A549 (cell line): ENCODE results near the gene TFEB.

ENCODE experiments used
- BHLHE40 ChIP-seq: IDR thresholded peaks from 2 replicates; pipeline ENCODE4 v1.6.1; 2012; ENCODE audit warnings: low read depth, low read length, inconsistent platforms
- CEBPB ChIP-seq, 2 experiments: fragments of >200 bp in 1 of 2; sonication (Bioruptor Twin) in 1 of 2; formaldehyde crosslinking in 1 of 2; IDR thresholded peaks; 2 replicates each; pipeline ENCODE4 v1.6.1; 2012 to 2016
- CHD2 ChIP-seq: fragments of 150-350 bp; IDR thresholded peaks from 2 replicates; pipeline ENCODE4 v1.6.1; 2014; ENCODE audit warnings: low read length; ENCODE audit not compliant: partially characterized antibody
- ESRRA ChIP-seq: fragments of 150-350 bp; IDR thresholded peaks from 2 replicates; pipeline ENCODE4 v1.6.1; 2014; ENCODE audit warnings: mild to moderate bottlenecking, low read length, borderline replicate concordance
- JUN ChIP-seq, 2 experiments: fragments of >200 bp; sonication (Bioruptor Twin); formaldehyde crosslinking; IDR thresholded peaks; 2 replicates in 1 of 2; 3 replicates in 1 of 2; pipeline ENCODE4 v1.6.1; 2016 to 2017
- MYC ChIP-seq: IDR thresholded peaks from 2 replicates; pipeline ENCODE4 v1.6.1; 2012; ENCODE audit warnings: mild to moderate bottlenecking, inconsistent platforms, low read length, improper control_type of control experiment, borderline replicate concordance
- RFX5 ChIP-seq: fragments of 450-650 bp; IDR thresholded peaks from 2 replicates; pipeline ENCODE4 v1.7.1; 2014; ENCODE audit warnings: antibody characterized with exemption, mild to moderate bottlenecking, moderate library complexity
- TF ChIP-seq, protein P1 (sequence below): fragments of >200 bp; sonication (Bioruptor Twin); formaldehyde crosslinking; IDR thresholded peaks from 3 replicates; pipeline ENCODE4 v1.5.1; 2016
- TF ChIP-seq, protein P2 (sequence below): fragments of 250-450 bp; sonication (Bioruptor Pico); IDR thresholded peaks from 2 replicates; pipeline ENCODE4 v1.5.0; 2021; ENCODE audit warnings: mild to moderate bottlenecking, moderate library complexity, borderline replicate concordance
- TF ChIP-seq, protein P3 (sequence below): IDR thresholded peaks from 2 replicates; pipeline ENCODE4 v1.6.1; 2012; ENCODE audit warnings: low read depth, borderline replicate concordance
- TF ChIP-seq, protein P4 (sequence below): IDR thresholded peaks from 2 replicates; pipeline ENCODE4 v1.6.1; 2012

- TF ChIP-seq, protein P1, sequence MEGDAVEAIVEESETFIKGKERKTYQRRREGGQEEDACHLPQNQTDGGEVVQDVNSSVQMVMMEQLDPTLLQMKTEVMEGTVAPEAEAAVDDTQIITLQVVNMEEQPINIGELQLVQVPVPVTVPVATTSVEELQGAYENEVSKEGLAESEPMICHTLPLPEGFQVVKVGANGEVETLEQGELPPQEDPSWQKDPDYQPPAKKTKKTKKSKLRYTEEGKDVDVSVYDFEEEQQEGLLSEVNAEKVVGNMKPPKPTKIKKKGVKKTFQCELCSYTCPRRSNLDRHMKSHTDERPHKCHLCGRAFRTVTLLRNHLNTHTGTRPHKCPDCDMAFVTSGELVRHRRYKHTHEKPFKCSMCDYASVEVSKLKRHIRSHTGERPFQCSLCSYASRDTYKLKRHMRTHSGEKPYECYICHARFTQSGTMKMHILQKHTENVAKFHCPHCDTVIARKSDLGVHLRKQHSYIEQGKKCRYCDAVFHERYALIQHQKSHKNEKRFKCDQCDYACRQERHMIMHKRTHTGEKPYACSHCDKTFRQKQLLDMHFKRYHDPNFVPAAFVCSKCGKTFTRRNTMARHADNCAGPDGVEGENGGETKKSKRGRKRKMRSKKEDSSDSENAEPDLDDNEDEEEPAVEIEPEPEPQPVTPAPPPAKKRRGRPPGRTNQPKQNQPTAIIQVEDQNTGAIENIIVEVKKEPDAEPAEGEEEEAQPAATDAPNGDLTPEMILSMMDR: no peak
- TF ChIP-seq MYC (no peak), RFX5 (no peak), BHLHE40 (no peak), CHD2 (no peak), JUN (IDR thresholded peaks at IDR 0.05) (no peak), ESRRA (no peak), CEBPB (IDR thresholded peaks at IDR 0.05) (no peak)
- TF ChIP-seq, protein P2, sequence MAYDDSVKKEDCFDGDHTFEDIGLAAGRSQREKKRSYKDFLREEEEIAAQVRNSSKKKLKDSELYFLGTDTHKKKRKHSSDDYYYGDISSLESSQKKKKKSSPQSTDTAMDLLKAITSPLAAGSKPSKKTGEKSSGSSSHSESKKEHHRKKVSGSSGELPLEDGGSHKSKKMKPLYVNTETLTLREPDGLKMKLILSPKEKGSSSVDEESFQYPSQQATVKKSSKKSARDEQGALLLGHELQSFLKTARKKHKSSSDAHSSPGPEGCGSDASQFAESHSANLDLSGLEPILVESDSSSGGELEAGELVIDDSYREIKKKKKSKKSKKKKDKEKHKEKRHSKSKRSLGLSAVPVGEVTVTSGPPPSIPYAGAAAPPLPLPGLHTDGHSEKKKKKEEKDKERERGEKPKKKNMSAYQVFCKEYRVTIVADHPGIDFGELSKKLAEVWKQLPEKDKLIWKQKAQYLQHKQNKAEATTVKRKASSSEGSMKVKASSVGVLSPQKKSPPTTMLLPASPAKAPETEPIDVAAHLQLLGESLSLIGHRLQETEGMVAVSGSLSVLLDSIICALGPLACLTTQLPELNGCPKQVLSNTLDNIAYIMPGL (CRISPR knock-in tag): no peak
- TF ChIP-seq, protein P3, sequence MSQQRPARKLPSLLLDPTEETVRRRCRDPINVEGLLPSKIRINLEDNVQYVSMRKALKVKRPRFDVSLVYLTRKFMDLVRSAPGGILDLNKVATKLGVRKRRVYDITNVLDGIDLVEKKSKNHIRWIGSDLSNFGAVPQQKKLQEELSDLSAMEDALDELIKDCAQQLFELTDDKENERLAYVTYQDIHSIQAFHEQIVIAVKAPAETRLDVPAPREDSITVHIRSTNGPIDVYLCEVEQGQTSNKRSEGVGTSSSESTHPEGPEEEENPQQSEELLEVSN: no peak
- TF ChIP-seq, protein P4, sequence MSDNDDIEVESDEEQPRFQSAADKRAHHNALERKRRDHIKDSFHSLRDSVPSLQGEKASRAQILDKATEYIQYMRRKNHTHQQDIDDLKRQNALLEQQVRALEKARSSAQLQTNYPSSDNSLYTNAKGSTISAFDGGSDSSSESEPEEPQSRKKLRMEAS: no peak
Observed at GRCh38 chr6:41672816-41673703, 62.3 kb downstream of the TFEB start.
